Nucleus accumbens (tissue), 56 donors: ENCODE measurements around the gene RICTOR.
"Not testable (repeated sequence)": the region's sequence is repeated elsewhere in the genome, so short reads cannot be mapped to it uniquely, and the experiment has no call there.

ENCODE experiments used
- DNase-seq, 56 donors: peaks; one replicate each; lab custom pipeline; 2025; lab: John Stamatoyannopoulos, UW

RICTOR gene

GRCh38 chr5:39057734-39058133 is 16.5 kb downstream of the RICTOR start:
- no peak for DNase-seq

- DNase-seq = no peak
Measured at GRCh38 chr5:39055768-39056398, 18.3 kb downstream of the RICTOR start.

- no peak for DNase-seq
Measured at GRCh38 chr5:39055027-39055767, 19.0 kb downstream of the RICTOR start.

- DNase-seq = no peak
Measured at GRCh38 chr5:39053189-39053588, 21.0 kb downstream of the RICTOR start.

GRCh38 chr5:39052141-39052540 is 22.1 kb downstream of the RICTOR start:
- DNase-seq = no peak

- no peak for DNase-seq
Measured at GRCh38 chr5:39049315-39049714, 24.9 kb downstream of the RICTOR start.

GRCh38 chr5:39040875-39041274 is 33.3 kb downstream of the RICTOR start:
- DNase-seq = no peak

GRCh38 chr5:39034493-39034892 is 39.7 kb downstream of the RICTOR start:
- not testable (repeated sequence) for DNase-seq

GRCh38 chr5:39031041-39031440 is 43.2 kb downstream of the RICTOR start:
- no peak for DNase-seq

- no peak for DNase-seq
Measured at GRCh38 chr5:39025456-39025855, 48.7 kb downstream of the RICTOR start.

GRCh38 chr5:39024884-39025283 is 49.3 kb downstream of the RICTOR start:
- DNase-seq = no peak

GRCh38 chr5:39024005-39024404 is 50.2 kb downstream of the RICTOR start:
- DNase-seq = peak in 6 of 56 donors; percentile 1 to 9 (median 4)

- no peak for DNase-seq
Measured at GRCh38 chr5:39023121-39023520, 51.1 kb downstream of the RICTOR start.

- no peak for DNase-seq
Measured at GRCh38 chr5:39022151-39022550, 52.0 kb downstream of the RICTOR start.

- DNase-seq = no peak
Measured at GRCh38 chr5:39021413-39021812, 52.8 kb downstream of the RICTOR start.

GRCh38 chr5:39020458-39020857 is 53.7 kb downstream of the RICTOR start:
- no peak for DNase-seq

GRCh38 chr5:39019254-39019653 is 54.9 kb downstream of the RICTOR start:
- DNase-seq = no peak

GRCh38 chr5:39017504-39017903 is 56.7 kb downstream of the RICTOR start:
- DNase-seq = no peak

- no peak for DNase-seq
Measured at GRCh38 chr5:39016587-39017275, 57.5 kb downstream of the RICTOR start.

- DNase-seq = no peak
Measured at GRCh38 chr5:39015743-39016586, 58.2 kb downstream of the RICTOR start.

GRCh38 chr5:39014561-39014960 is 59.6 kb downstream of the RICTOR start:
- DNase-seq = no peak
